Measurements from ENCODE around the gene PRKAB2.

- no peak for TF ChIP-seq ELF4 (IDR thresholded peaks at IDR 0.05)
- TF ChIP-seq SP1 (IDR thresholded peaks at IDR 0.05): no peak
- TF ChIP-seq FOXK2 (IDR thresholded peaks at IDR 0.05): no peak
- TF ChIP-seq BHLHE40 (IDR thresholded peaks at IDR 0.05; ENCODE audit: borderline replicate concordance): no peak
- TF ChIP-seq FOXM1 (IDR thresholded peaks at IDR 0.05; ENCODE audit: borderline replicate concordance): no peak
- TF ChIP-seq ZNF384 (IDR thresholded peaks at IDR 0.05): no peak
- TF ChIP-seq TARDBP (IDR thresholded peaks at IDR 0.05): no peak
- TF ChIP-seq LEF1 (IDR thresholded peaks at IDR 0.05; ENCODE audit: borderline replicate concordance): no peak
- TF ChIP-seq CTBP1 (IDR thresholded peaks at IDR 0.05; ENCODE audit: borderline replicate concordance): no peak
These were observed 63.2 kb downstream of the PRKAB2 start for GRCh38 chr1:147109041-147109440.

Measured in HEK293T (cell line).